Measurements from ENCODE around the gene ZDHHC4.
"Not testable (repeated sequence)": the region's sequence is repeated elsewhere in the genome, so short reads cannot be mapped to it uniquely, and the experiment has no call there.

Gene ZDHHC4

GRCh38 chr7:6563936-6564770 is 13.1 kb upstream of the ZDHHC4 start:
- DNase-seq = no peak

DNA sequence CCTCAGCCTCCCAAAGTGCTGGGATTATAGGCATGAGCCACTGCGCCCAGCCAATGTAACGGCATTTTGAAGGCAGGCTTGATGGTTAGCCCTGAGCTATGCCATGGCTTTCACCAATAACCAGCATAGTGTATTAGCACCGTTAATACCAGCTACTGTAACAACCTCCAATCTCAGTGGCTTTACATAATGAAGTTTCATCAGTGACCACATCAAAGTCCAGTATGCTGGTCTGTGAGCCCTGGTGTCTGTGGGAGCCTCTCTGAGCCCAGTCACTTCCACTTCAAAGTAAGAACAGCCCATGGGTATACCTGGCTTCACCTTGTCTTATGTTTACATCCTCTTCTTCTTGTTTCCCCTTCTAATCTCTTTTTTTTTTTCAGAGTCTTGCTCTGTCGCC is 11.6 kb upstream of the ZDHHC4 start:
- DNase-seq = no peak

DNA sequence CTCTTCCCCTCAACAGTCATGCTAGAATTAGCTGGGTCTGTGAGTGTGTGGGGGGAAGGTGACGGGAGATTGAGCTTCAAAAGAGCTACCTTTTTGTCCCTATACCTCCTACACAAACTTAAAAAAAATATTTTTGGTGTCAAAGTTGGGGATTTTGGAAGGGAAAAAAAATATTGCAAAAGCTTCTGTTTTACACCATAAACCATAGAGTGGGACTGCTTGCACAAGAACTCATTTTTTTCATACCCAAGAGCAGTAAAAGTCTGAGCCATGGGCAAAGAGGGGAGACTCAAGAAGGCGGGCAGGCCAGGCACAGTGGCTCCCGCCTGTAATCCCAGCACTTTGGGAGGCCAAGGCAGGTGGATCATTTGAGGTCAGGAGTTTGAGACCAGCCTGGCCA is 9.4 kb upstream of the ZDHHC4 start:
- no peak for DNase-seq

DNA sequence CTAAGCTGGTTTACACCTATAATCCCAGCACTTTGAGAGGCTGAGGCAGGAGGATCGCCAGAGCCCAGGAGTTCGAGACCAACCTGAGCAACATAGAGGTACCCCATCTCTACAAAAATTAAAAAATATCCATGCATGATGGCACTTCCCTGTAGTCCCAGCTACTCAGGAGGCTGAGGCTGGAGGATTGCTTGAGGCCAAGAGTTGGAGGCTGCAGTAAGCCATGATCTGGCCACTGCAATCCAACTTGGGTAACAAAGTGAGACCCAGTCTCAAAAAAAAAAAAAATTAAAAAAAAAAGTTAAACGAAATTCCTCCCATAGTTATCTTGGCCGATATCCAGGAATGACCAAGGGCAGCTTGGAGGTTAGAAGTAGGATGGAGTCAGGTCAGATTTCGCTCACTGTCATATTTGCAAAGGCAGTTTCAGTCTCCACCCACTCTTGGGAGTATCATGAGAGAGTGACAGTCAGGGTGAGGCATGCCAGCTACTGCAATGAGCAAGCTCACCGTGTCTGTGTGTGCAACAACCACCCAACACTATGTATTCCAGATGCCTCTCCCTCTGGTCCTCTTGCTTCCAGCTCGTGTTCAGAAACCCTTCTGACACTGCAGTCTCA is 6.0 kb upstream of the ZDHHC4 start:
- DNase-seq = no peak

GRCh38 chr7:6575281-6576023 is 1.8 kb upstream of the ZDHHC4 start:
- no peak for DNase-seq

GRCh38 chr7:6576024-6576866 is 1.0 kb upstream of the ZDHHC4 start:
- no peak for DNase-seq

- DNase-seq = peak in 1 of 3 experiments; percentile 54
Measured at GRCh38 chr7:6576867-6577368, 336 bp upstream of the ZDHHC4 start.

- no peak for DNase-seq
Measured at GRCh38 chr7:6578114-6579084, 1.1 kb downstream of the ZDHHC4 start.

DNA sequence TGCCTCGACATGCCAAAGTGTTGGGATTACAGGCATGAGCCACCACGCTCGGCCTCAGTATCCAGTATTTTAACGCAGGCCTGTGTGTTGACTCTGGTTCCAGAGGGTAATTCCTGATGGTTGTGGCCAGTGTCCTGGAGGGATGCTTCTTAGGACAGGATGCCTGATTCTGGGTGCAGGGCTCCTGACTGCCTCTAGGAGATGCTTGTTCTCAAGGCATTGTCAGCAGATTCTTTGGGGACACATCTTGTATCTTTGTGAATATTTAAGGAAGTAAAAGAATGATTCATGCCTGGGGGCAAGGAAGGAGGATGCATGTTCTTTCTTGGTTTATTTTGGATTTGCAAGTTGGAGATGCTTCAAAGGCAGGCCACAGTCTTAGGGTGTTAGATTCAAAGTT is 2.2 kb downstream of the ZDHHC4 start:
- no peak for DNase-seq

- DNase-seq = not testable (repeated sequence)
Measured at GRCh38 chr7:6585746-6586432, 8.6 kb downstream of the ZDHHC4 start.

GRCh38 chr7:6588566-6588965 is 11.3 kb downstream of the ZDHHC4 start:
- DNase-seq = no peak

DNA sequence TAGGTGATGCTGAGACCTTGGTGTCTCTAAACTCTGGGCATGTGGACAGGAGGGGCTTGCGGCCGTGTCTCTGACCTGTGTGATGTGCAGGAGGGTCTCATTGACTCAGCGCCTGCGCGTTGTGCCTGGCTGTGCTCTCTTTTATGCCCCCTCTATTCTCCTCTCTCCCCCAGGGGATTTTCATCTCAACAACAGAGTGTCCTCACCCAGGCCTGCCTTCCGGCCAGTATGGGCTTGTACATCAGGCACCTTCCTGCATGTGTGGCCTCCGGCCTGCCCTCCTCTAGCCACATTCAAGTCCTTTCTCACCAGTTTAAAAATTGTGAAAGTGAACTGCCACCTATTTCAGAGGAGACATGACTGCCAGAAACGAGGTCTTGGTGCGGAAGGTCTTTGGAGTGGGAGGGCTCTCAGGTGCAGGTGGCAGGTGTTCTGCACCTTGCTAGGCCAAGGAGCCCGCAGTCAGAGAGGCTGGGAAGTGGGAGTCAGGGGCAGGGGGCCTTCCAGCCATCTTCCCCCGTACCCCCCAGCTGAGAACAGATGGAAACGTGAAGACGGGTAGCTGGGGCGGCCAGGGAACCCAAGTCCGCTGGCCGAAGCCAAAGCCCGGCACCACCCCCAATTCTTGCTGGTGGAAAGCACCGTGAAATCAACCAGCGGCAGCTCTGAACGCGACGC is 12.0 kb downstream of the ZDHHC4 start:
- DNase-seq = no peak

DNA sequence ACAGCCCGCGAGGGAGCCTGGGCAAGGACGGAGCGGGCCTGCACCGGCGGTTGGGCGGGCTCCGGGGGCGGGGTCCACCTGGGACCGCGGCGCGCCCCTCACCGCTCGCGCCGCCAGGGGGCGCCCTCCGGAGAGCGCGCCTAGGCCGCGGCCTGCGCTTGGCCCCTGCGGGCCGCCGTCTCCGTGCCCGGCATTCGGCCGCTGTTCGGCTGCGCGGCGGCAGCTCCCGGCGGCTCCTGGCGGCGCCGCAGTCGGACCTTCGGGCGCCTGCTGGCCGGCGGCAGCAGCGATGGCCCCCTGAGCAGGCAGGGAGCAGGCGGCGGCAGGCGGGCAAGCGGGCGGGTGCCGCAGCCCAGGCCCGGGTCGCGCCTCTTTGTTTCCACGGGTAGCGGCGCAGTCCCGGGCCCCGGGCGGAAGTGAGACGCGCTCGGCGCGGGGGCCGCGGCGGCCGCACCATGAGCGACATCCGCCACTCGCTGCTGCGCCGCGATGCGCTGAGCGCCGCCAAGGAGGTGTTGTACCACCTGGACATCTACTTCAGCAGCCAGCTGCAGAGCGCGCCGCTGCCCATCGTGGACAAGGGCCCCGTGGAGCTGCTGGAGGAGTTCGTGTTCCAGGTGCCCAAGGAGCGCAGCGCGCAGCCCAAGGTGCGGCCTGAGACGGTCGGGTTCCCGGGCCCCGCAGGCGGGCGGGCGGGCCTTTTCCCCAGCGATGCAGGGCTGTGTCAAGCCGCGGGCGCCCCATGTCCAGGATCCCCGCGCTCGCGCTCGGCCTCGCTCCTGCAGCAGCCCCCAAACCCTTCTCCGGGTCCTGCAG is 12.8 kb downstream of the ZDHHC4 start, which contains the start of gene INTS15:
INTS15 (plus strand) TSS at position 193 of the 816 bp plus-strand sequence; CDS start at position 456, 263 bp downstream.
- DNase-seq = peak; percentile 88 to 96 (median 90)

GRCh38 chr7:6590645-6591110 is 13.4 kb downstream of the ZDHHC4 start:
- DNase-seq = no peak

DNA sequence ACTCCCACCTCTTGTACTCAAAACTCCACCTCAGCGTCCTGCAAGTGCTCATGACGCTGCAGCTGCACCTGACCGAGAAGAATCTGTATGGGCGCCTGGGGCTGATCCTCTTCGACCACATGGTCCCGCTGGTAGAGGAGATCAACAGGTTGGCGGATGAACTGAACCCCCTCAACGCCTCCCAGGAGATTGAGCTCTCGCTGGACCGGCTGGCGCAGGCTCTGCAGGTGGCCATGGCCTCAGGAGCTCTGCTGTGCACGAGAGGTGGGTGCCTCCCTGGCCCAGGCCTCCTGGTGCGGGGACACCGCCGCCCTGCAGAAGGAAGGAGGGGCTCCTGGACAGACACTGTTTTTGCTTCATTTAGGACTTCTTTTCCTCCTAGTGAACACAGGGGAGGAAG is 22.8 kb downstream of the ZDHHC4 start:
- no peak for DNase-seq

- DNase-seq = no peak
Measured at GRCh38 chr7:6604458-6604857, 27.2 kb downstream of the ZDHHC4 start.

GRCh38 chr7:6606866-6607583 is 29.8 kb downstream of the ZDHHC4 start:
- DNase-seq = no peak

DNA sequence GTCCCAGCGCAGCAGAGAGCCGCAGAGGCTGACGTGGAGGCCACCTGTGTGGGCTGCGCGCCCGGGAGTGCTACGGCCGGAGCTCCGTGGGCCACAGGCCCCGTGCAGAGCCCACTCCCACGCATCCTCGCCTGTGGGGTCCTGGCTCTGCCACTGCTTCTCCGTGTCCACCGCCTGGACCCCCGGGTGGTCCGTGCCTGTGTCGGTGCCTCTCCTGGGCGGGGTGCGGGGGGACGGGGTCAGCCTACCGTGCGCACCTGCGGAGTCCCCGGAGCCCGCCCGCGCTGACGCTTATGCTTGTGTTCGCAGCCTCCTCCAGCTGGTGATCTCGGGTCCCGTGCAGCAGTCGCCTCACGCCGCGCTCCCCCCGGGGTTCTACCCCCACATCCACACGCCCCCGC is 30.4 kb downstream of the ZDHHC4 start:
- no peak for DNase-seq
